Cerebellar cortex (tissue), 1 donor: Measurements from ENCODE around the gene CLEC16A.

Experiments
- DNase-seq: peaks from one replicate; pipeline ENCODE4 v3.0.0-alpha.2; 2015; ENCODE audit warnings: low spot score

The CLEC16A gene

DNA sequence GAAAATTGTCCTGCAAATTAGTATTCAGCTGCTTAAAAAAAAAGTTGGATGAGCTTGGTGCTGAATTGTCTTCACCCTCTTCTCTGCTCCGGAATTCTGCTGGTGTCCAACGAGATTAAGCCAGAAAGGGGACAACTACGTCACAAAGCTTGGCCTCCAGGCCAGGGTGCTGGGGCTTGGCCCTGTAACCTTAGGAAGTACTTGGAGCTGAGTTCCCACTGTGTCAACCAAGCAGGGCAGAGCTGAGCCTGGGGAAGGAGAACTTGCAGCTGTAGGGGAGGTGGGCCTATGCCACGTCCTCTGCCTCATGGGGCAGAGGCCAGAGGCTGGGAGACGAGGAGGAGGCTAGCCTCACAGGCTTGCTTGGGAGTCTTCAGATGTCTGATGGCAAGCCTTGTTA, 71.2 kb downstream of the CLEC16A start:
- no peak for DNase-seq

DNA sequence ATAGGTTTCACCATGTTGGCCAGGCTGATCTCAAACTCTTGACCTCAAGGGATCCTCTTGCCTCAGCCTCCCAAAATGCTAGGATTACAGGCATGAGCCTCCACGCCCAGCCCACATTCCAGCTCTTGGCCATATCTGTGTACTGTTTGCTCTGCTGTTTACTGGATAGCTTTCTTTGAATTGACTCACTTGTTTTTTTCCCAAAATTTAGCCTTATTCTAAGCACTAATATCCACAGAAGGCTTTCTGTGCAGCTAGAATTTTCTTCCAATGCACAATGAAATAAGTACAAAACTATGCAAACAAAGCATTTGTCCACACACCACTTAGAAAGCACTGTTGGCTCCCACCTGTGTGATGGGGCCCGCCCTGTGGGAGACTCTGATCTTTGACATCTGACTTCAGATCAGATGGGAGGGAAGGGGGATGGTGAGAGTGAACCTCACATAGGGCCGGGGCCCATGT, 72.2 kb downstream of the CLEC16A start:
- no peak for DNase-seq

DNA sequence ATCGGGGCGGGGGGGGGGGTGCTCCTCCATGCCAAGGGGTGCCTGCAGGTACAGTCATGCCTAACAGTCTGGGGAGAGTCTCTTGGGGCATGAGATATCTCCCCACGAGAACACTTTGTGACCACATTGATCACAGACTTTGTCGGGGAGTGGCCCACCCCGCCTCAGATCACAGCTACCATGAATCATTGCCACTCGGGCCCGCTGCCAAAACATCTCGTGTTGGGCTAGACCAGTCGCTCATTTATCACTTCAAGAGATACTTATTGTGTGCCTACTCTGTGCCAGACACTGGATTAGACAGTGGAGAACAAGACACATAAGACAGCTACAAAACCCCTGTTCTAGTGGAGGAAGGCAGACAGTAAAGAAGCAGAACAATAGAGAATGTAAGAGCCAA, 72.6 kb downstream of the CLEC16A start:
- no peak for DNase-seq

DNA sequence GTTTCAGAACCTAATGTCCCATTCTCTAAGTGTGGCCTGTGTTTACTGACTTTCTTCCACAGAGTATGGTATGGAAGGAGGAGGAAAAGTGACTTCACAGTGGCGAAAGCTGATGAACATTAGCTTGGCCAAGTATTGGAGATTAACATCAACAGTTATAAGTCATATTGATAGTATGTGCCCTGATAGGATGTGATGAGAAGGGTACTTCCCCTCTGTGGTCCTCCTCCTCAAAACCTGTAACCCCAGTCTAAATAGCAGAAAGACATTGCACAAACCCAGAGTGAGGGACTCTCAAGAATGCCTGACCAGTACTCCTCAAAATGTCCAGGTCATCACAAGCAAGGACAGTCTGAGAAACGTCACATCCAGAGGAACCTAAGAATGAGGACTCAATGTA, 73.1 kb downstream of the CLEC16A start:
- no peak for DNase-seq

DNA sequence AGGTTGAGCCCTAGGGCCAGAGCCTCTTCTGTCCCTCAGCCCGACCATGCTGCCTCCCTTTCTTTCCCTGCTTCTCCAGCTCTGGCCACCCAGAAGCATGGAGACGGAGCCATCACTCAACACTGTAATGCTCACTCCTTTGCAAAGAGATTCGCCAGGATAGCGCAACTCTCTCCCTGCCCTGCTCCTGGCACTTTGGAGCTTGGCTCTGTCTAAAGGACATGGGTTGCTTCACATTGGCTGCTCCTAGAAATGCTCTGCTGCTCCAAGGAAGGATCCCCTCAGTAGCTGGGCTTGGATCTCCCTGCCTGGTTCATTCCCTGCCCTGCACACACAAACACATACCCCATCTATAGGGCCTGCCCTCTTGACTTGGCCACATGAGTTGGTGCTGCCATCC, 76.0 kb downstream of the CLEC16A start:
- no peak for DNase-seq

DNA sequence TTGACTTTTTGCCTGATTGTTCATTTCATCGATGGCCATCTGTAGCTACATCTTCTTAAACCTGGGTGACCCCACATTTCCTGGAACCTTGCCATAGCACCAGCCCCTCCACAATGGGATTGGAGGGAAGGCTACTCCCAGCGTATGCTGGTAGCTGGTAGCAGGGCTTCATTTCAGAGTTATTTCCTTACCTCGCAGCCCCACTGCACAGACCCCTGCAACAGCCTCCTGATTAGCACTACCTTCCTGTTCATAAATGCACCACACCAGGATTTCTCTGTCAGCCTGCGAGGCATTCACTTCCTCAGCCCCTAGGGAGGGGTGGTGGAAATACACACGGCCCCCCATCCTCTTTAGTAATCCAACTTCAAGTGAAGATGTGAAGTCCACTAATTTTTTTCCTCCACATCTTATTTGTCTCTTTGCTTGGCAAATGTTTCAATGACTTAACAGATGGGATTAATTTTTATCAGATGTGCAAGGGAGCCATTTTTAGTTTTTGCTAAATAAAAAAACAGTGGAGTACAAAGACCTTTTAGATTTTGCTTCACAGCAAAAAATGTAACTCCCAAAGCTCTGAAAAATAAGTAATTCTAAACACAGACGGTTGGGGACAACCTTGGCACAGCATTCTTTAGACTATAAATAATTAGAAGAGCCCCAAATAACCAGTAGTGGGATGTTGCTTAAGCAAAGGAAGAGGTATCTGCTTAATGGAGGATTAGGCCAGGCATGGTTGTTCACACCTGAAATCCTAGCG, 76.6 kb downstream of the CLEC16A start:
- DNase-seq: no peak

DNA sequence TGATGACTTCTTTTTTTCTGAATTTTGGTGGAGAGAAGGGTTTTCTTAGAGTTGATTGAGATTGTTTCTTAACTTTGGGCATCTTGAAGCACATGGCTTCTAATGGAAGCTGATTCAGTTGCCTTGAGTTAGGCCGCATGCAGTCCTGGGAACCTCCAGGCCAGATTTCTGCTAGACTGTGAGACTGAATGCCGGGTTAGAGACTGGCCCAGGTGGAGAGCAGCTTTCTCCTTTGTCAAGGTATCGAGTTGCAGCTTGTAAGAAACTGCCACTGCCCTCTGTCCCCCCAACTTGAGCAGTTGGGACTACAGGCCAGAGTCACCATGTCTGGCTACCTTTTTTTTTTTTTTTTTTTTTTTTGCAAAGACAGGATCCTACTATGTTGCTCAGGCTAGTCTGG, 77.6 kb downstream of the CLEC16A start:
- no peak for DNase-seq

DNA sequence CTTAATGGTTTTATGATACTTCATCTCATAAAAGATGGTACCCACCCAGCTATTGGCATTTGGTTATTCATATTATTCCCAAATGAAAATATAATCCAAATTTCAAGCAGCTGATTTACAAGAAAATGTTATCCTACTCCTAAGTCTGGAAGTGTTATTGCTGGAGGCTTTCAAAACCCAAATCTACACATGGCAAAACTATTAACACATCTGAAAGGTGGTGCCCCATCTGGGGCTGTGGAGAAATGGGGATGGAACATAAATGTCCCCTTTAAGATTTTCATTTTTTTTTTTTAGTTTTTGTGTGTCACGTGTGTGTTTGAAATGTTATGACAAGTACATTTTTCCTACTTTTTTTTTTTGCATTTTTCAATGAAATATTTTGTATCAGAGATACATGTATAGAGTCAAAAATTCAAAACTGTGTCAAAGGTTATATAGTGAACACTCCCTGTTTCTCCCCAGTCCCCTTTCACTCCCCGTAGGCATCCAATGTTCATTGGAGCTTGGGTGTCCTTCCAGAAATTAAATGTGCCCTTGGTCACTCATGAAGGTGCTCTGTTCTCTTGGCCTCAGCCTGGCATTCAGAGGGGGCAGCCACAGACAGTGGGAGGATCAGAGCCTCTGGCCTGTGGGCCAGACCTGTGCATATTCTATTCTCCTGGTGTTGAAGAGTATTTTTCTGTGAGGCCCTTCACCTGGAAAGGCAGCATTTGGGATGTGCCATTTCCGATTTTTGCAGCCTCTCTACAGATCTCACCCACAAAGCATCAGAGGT, 79.1 kb downstream of the CLEC16A start:
- no peak for DNase-seq

DNA sequence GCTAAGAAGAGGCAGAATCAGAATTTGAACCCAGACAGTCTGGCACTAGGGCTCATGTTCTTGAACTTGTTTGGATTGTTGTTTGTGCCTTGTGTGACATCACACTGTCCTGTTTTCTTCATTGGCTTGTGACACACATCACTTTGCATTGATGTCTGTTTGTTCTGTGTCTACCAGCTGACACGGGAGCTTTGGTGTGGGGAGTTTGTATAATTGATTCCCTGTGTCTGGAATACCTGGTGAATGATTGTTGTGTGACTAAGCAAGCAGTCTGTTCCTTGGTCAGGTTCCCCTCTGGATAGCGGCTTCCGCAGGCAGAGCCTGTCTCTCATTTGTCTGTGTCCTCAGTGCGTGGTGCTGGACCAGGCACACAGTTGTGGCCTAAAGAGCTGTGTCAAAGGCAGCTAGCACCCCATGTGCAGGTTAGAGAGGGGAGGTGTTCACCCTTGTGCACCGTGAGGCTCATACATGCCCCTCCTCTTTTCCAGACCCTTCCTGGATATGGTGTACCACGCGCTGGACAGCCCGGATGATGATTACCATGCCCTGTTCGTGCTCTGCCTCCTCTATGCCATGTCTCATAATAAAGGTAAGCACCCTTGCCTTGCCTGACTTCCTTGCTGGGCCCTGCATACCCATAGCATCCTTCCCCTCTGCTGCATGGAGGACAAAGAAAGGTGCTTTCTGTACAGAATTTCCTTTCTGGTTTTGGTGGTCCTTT, 80.1 kb downstream of the CLEC16A start:
- no peak for DNase-seq

DNA sequence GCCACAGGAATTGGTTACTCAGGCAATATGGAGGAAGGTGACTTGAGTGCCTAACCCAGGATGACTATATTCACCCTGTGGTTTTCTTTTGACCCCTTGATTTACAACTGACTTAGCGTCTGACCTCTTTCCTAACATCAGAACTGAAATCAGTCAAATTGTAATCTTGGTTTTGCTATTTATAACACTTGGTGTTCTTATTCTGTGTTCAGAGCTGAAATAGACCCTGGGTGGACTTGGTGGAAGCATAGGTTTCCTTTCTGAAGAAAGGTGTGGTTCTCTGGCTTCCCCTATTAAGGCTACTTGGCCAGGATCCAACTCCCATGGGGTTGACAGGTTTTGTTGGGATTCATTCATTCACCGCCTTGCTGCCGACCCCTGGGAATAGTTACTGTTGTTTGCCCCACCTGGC, 80.8 kb downstream of the CLEC16A start:
- no peak for DNase-seq

DNA sequence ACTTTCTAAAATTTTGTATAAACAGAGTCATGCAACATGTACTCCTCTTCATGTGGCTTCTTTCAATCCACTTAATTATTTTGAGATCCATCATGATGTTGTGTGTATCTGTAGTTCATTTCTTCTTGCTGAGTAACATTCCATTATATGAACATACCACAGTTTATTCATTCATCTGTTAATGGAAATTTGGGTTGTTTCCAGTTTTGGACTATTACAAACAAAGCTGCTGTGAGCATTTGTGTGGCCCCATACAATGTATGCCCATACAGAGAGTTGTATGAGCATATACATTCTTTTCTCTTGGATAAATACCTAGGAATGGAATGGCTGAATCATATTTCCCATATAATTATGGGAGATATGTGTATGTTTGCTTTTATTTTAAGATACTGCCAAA, 85.6 kb downstream of the CLEC16A start:
- no peak for DNase-seq

DNA sequence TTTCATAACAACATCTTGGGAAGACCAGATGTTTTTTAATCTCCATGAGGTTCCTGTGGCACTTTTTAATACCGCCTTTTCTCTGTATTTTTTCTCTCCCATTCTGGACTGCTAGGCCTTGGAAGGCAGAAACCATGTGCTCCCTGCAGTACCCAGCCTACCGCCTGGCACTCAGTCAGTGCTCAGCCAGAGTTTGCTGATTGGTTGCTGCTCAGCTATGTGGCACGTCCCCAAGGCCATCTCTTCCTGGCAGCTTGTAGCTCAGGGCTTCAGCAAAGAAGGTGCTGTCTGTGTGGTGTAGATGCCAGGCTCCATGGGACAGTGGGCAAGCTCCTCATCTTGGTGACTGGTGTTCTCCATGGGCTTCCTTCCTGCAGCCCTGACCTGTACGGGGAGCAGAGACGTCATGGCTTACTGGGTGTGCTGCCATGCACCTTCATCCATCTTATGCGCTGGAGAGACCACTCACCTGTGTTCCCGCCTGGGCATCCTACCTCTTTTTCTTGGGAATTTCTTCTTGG, 86.7 kb downstream of the CLEC16A start:
- peak; percentile 76 for DNase-seq

DNA sequence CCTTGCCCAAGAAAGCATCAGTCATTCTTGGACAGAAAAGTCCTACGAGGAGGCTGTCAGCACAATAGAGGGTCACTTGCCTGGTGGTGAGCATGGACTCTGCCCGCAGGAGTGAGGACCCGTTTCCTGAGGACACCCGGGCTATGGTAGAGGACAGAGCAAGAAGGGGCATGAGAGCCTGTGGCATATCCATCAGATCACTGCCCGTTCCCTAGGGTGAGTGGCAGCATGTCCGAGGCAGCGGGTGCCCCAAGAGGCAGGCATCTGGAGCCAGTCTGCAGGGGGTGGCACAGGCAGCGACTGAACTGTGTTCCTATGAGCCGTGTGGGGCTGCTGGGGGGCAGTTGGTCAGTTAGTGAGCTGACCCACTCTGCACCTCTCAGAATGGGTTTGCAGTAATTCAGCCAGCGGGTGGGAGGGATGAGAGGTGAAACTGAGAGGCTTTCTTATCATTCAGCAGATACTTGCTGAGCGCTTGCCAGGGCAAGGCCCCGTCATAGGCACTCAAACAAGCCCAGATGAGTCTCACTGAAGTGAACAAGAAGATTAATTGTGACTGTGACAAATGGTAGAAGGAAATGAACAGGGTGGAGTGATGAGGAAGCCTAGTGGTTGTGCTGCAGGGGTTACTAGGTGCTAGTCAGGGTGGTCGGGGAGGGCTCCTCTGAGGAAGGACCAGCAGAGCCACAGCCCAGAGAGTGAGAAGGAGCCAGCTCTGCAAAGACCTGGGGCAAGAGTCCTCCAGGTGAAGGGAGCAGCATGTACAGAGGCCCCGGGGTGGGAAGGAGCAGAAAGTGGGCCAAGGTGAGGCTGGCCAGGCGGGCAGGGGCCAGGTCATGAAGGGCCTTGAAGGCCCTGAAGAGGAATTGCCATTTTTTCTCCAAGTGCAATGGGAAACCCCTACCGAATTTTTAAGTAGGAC, 87.9 kb downstream of the CLEC16A start:
- DNase-seq: no peak

DNA sequence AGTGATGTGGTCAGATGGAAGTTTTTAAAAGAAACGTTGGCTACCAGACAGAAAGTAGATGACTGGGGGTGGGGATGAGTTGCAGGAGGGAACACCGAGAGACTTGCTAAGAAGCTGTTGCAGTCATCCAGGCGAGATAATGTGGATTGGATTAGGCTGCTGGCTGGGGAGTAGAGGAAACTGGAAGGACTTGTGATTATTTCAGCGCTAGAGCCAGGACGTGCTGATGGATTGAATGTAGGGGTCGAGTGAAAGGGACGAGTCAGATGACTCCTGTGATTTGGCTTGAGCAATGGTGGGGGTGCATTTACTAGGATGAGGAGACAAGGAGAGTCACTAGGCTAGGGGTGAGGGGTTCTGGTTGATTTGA, 88.5 kb downstream of the CLEC16A start:
- peak; percentile 15 for DNase-seq

DNA sequence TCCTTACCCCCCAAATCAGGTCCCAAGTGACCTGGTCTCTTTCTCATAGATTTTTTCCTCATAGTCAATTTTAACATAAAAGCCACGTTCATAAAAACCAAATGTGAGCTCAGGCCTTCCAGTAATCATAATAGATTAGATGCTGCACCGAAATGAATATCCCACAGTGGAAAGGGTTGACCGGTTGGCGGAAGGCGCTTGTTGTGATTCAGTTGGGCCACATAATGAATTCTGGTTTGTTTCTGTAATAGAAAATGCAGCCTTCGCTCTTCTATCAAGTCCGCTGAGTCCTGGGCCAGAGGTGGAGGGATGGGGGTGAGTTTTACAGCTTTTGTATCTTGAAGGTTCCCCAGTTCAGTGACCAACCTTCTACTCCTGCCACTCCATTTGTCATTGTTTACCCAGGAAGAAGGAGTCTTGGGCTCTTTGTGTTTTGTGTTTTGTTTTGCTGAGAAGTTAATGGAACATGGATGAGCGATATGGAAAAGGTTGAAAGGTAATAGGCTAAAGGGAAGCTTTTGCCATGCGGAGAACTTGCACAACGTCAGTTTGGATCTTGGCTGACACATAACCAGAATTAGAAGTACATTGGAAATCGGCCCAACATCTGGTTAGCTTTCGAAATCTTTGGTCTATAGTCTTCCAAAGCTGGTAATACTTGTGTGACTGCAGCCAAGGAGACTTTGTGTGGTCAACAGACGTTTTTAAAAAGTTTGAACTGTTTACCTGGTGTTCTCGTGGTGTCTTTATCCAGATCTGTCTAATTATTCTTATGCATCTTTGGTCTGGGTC, 89.5 kb downstream of the CLEC16A start:
- no peak for DNase-seq

DNA sequence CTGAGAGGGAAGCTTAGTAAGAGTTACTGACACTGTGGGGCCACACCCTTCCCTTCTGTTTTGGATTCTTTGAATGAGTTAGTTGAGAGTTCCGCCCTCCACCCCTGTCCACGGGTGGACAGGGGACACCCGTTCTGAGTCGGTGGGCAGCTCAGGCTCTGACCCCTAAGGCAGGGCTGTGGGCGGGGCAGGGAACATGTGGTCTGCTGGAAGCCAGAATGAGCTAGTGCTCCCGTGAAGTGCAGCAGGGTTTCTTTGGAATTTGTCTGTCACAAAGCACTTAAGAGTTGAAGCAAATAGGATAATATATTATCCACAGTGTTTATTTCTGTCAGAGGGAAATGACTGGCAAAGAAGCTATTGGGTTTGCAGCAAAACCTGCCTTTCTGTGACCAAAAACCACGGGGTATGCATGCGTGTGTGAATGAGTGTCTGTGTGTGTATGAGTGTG, 90.1 kb downstream of the CLEC16A start:
- no peak for DNase-seq

DNA sequence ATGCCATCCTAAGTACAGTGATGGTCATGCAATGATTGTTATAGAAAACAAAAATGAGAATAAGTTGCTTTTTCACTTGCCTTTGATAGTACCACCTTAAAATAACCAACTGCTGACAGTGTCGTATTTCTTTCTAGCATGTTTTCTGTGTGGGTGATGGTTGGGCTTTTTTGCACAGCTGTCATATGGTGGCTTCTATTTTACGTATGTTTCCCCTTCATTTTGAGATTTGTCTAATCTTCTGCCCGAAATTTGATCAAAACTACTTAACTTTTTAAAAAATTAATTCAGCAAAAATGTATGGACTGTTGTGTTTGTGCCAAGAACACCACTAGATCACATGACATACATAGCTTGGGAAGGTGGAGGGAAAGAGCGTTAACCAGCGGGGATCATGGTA, 90.7 kb downstream of the CLEC16A start:
- DNase-seq: no peak

DNA sequence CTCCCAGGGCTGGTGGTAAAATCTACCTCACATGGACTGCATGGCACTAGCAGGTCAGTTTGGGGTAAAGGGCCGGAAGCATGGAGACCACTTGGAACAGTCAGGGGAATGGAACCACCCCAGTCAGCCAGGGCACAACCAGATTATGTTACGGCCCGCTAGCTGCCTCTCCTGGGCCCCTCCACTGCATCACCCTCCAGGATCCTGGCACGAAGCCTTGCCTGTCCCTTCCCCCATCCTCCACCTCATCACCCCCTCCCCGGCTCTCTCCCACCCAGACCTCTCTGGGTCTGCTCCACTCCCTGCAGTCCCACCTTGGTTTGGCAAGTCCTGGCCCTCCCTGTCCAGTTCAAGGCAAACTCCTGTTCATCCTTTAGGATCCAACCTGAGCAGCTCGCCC, 91.7 kb downstream of the CLEC16A start:
- no peak for DNase-seq

DNA sequence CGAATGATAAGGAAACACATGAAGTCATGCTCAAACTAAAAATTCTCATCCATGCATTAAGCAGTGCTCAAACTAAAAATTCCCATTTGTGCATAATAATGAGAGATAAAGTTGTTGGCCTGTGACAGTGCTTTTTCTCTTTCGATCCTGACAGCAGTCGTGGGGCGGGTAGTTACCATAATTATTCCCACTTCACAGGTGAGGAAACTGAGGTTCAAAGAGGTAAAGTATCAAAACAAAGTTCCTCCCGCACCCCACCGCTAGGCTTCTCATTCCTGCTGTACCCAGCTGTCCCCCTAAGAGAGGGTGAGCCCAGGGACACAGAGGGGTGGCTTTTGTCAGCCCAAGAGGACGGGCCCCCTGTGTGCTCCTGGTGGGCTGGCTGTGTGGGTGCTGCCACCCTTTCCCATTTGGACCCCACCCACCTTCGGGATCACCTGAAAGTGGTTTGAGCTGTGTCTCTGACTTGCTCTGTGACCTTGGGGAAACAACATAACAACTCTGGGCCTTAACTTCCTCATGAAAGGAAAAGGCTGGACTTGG, 92.6 kb downstream of the CLEC16A start:
- DNase-seq: no peak

DNA sequence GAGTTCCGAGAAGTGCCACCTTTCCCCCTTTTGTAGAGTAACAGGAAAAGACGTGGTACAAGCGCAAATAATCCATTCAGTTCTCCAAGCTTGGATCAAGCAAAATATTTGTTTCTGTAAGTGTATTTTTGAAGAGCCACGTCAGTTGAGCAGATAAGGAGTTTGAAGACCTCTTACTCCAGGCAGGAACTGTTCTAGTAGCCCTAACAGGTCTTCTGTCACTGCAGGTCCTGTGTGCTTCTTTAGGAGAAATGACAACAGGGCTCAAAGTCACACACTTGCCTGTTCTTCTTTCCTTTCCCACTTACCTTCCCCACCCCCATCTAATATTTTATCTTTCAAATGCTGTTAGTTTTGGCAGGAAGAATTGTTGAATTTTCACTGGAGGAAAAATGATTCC, 93.9 kb downstream of the CLEC16A start:
- no peak for DNase-seq
